NCI-H2107 (cell line): Measurements from ENCODE around the gene SMPDL3A.

ENCODE experiments used
- DNase-seq: peaks from one replicate; lab custom pipeline; 2025; lab: John Stamatoyannopoulos, UW

Gene SMPDL3A

GRCh38 chr6:122804962-122805485 is 16.0 kb downstream of the SMPDL3A start:
- DNase-seq, result no peak

GRCh38 chr6:122806291-122806690 is 17.2 kb downstream of the SMPDL3A start:
- no peak for DNase-seq

- no peak for DNase-seq
Observed at GRCh38 chr6:122808121-122808885, 19.2 kb downstream of the SMPDL3A start.

GRCh38 chr6:122809001-122809400 is 19.9 kb downstream of the SMPDL3A start:
- no peak for DNase-seq

GRCh38 chr6:122809691-122810090 is 20.6 kb downstream of the SMPDL3A start:
- no peak for DNase-seq

GRCh38 chr6:122810189-122810588 is 21.1 kb downstream of the SMPDL3A start:
- DNase-seq, result no peak

GRCh38 chr6:122817358-122817757 is 28.3 kb downstream of the SMPDL3A start:
- DNase-seq, result no peak

GRCh38 chr6:122817766-122818165 is 28.7 kb downstream of the SMPDL3A start:
- DNase-seq, result no peak

GRCh38 chr6:122818866-122819265 is 29.8 kb downstream of the SMPDL3A start:
- no peak for DNase-seq

GRCh38 chr6:122821095-122821494 is 32.0 kb downstream of the SMPDL3A start:
- DNase-seq, result no peak

GRCh38 chr6:122825163-122825562 is 36.1 kb downstream of the SMPDL3A start:
- no peak for DNase-seq

GRCh38 chr6:122829456-122829855 is 40.4 kb downstream of the SMPDL3A start:
- no peak for DNase-seq

GRCh38 chr6:122831511-122831910 is 42.5 kb downstream of the SMPDL3A start:
- DNase-seq, result no peak

- DNase-seq, result no peak
Observed at GRCh38 chr6:122832459-122832858, 43.4 kb downstream of the SMPDL3A start.

- no peak for DNase-seq
Observed at GRCh38 chr6:122833021-122833491, 44.0 kb downstream of the SMPDL3A start.

GRCh38 chr6:122838060-122838780 is 49.2 kb downstream of the SMPDL3A start:
- DNase-seq, result no peak

GRCh38 chr6:122839472-122839871 is 50.4 kb downstream of the SMPDL3A start:
- DNase-seq, result no peak

- no peak for DNase-seq
Observed at GRCh38 chr6:122839906-122840305, 50.8 kb downstream of the SMPDL3A start.

- DNase-seq, result no peak
Observed at GRCh38 chr6:122845464-122845863, 56.4 kb downstream of the SMPDL3A start.

GRCh38 chr6:122845916-122846612 is 57.0 kb downstream of the SMPDL3A start:
- DNase-seq, result no peak

- no peak for DNase-seq
Observed at GRCh38 chr6:122853259-122853995, 64.4 kb downstream of the SMPDL3A start.
